Suprapubic skin (tissue), 4 donors: ENCODE data around the gene RERE. TPM values are rescaled to one million over a fixed set of nuclear protein-coding genes. Genes with fewer than 3 reads are reported as not detected.

Experiments used
- DNase-seq, 2 donors: peaks; one replicate each; pipeline ENCODE4 v3.0.0-alpha.2; 2019; ENCODE audit warnings: low spot score in 2 of 2
- H3K27ac ChIP-seq: fragments of 200-600 bp; sonication (generic); one replicate; pipeline ENCODE4 v1.5.1; 2019
- H3K27me3 ChIP-seq: fragments of 200-600 bp; sonication (generic); one replicate; pipeline ENCODE4 v1.5.1; 2019
- H3K36me3 ChIP-seq: fragments of 200-600 bp; sonication (generic); one replicate; pipeline ENCODE4 v1.5.1; 2019
- H3K4me1 ChIP-seq: fragments of 200-600 bp; sonication (generic); one replicate; pipeline ENCODE4 v1.5.1; 2019
- H3K4me3 ChIP-seq: fragments of 200-600 bp; sonication (generic); one replicate; pipeline ENCODE4 v1.5.1; 2019; ENCODE audit warnings: mild to moderate bottlenecking
- H3K9me3 ChIP-seq: fragments of 200-600 bp; sonication (generic); one replicate; pipeline ENCODE4 v1.5.1; 2019
- EP300 ChIP-seq: sonication (generic); formaldehyde crosslinking; IDR thresholded peaks from one replicate; pipeline ENCODE4 v1.6.1; 2017; ENCODE audit warnings: antibody characterized with exemption
- POLR2A ChIP-seq, 2 donors: fragments of 450-650 bp; IDR thresholded peaks; one replicate each; pipeline ENCODE4 v1.6.1; 2017; ENCODE audit warnings: antibody characterized with exemption in 2 of 2, mild to moderate bottlenecking in 2 of 2, moderate library complexity in 2 of 2
- POLR2AphosphoS5 ChIP-seq, 3 donors: sonication (generic); formaldehyde crosslinking; IDR thresholded peaks; one replicate each; pipeline ENCODE4 v1.6.1; 2017; ENCODE audit warnings: antibody characterized with exemption in 3 of 3
- whole genome bisulfite sequencing: methylation state at CpG from one replicate; pipeline ENCODE4 v1.1.5; 2018; 5-methylcytosine and 5-hydroxymethylcytosine counted together
- total RNA-seq, 4 donors: library from RNA; depleted of rRNA; stranded (reverse); fragments of >200 nt; gene quantifications; one replicate each; pipeline ENCODE4 v1.1.0, GENCODE V29; 2016
- TF ChIP-seq, protein P1 (sequence below), 2 donors: fragments of 200-600 bp in 1 of 2; fragments of 450-650 bp in 1 of 2; sonication (generic) in 1 of 2; IDR thresholded peaks; one replicate each; pipeline ENCODE4 v1.5.1; 2016 to 2019; ENCODE audit warnings: antibody characterized with exemption in 2 of 2, mild to moderate bottlenecking in 1 of 2, moderate library complexity in 1 of 2

Gene RERE
- total RNA-seq, 4 donors from 2014 or later = 43.4 to 113 (median 83.3) TPM

DNA sequence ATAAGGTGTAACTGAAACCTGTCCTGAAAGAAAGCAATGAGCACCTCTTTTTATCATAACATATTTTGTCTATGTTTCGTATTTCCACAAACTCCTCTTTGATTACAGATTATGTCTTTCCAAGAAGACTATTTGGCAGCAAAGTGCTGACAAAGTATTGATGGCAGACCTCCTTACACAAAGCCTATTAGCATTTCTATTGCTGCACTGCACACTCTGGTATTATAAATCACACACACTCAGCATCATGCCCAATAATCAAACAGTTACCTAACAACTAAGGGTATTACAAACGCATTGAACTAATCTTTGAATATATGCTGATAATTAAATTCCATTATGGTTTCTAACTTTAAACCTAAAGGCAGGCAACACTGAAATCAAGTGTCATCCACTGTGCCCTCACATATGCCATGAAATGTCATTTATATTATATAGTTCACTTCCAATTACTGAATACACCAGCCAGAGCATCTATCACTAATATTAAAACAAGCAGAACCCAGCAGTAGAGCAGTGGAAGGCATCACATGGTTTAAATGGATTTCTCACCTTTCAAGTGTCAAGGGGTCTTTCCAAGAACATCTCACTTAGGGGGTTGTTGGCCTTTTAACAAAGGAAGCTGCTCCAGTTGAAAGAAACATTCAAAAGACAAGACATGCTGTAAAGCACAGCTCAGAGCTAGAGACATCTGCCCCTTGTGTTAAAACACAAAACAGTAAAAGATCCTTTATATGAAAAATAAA lies 239.1 kb downstream of the RERE start:
- DNase-seq = no peak
- H3K4me1 ChIP-seq = no peaks in the 10 kb centered on the region
- H3K27ac ChIP-seq = no peak overlapping the region
- 99% methylated on average over 2 of the region's 2 CpGs for WGBS
- H3K27me3 ChIP-seq = no peaks in the 10 kb centered on the region
- TF ChIP-seq EP300 (no peak), POLR2A (IDR thresholded peaks at IDR 0.05) (no peak), POLR2AphosphoS5 (IDR thresholded peaks at IDR 0.05) (no peak)
- TF ChIP-seq, protein P1, sequence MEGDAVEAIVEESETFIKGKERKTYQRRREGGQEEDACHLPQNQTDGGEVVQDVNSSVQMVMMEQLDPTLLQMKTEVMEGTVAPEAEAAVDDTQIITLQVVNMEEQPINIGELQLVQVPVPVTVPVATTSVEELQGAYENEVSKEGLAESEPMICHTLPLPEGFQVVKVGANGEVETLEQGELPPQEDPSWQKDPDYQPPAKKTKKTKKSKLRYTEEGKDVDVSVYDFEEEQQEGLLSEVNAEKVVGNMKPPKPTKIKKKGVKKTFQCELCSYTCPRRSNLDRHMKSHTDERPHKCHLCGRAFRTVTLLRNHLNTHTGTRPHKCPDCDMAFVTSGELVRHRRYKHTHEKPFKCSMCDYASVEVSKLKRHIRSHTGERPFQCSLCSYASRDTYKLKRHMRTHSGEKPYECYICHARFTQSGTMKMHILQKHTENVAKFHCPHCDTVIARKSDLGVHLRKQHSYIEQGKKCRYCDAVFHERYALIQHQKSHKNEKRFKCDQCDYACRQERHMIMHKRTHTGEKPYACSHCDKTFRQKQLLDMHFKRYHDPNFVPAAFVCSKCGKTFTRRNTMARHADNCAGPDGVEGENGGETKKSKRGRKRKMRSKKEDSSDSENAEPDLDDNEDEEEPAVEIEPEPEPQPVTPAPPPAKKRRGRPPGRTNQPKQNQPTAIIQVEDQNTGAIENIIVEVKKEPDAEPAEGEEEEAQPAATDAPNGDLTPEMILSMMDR (IDR thresholded peaks at IDR 0.05) = no peak
- no peak overlapping the region for H3K4me3 ChIP-seq
- no peaks in the 10 kb centered on the region for H3K9me3 ChIP-seq
- no peaks in the 10 kb centered on the region for H3K36me3 ChIP-seq

DNA sequence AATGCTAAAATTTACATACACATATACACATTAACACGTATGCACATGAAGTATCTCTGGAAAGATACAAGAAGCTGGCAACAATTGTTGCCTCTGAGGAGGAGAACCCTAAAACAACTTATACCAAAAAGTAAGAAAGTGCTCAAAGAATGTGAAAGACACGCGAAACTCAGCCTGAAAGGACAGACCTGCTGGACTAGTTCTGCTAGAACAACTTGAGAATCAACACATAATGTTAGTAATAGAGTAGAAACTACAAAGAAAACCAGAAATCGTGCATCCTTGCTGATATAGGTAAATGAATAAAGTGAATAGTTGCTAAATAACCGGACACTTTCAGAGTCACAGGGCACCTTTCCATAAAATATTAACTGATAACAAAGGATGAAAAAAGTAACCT lies 242.5 kb downstream of the RERE start:
- H3K4me3 ChIP-seq = no peak overlapping the region
- no peak for DNase-seq
- H3K9me3 ChIP-seq = no peaks in the 10 kb centered on the region
- H3K4me1 ChIP-seq = peaks cover 11% of the 10 kb centered on the region
- 53% methylated on average over 5 of the region's 5 CpGs for WGBS
- TF ChIP-seq POLR2A (IDR thresholded peaks at IDR 0.05) = no peak
- TF ChIP-seq EP300 = no peak
- TF ChIP-seq POLR2AphosphoS5 (IDR thresholded peaks at IDR 0.05) = no peak
- TF ChIP-seq, protein P1 (IDR thresholded peaks at IDR 0.05) = no peak
- no peaks in the 10 kb centered on the region for H3K27me3 ChIP-seq
- no peaks in the 10 kb centered on the region for H3K36me3 ChIP-seq
- no peak overlapping the region for H3K27ac ChIP-seq

DNA sequence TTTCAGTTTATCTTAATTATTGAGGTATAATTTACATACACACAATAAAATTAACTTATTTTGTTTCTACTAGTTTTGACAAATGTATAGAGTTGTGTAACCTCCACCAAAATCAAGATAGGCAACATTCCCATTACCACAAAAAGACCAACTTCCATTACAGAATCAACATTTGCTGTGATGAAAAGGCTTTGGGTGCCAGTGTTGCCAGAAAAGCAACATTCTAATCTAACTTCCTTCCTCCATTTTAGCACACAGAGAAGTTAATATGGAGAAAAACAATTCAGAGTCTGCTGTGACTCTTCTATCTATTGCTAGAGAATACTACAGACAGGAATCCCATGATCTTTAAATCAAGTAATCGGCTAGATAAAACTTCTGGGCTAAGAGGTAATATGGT lies 245.3 kb downstream of the RERE start:
- no peak for DNase-seq
- Histone ChIP-seq H3K4me1 (peaks cover 11% of the 10 kb centered on the region), H3K9me3 (no peaks in the 10 kb centered on the region), H3K27ac (no peak overlapping the region), H3K4me3 (no peak overlapping the region), H3K36me3 (no peaks in the 10 kb centered on the region), H3K27me3 (no peaks in the 10 kb centered on the region)
- TF ChIP-seq POLR2A (IDR thresholded peaks at IDR 0.05) (no peak), POLR2AphosphoS5 (IDR thresholded peaks at IDR 0.05) (no peak), EP300 (no peak)
- TF ChIP-seq, protein P1 (IDR thresholded peaks at IDR 0.05) = no peak
- 88% methylated on average over 1 of the region's 1 CpG for WGBS

DNA sequence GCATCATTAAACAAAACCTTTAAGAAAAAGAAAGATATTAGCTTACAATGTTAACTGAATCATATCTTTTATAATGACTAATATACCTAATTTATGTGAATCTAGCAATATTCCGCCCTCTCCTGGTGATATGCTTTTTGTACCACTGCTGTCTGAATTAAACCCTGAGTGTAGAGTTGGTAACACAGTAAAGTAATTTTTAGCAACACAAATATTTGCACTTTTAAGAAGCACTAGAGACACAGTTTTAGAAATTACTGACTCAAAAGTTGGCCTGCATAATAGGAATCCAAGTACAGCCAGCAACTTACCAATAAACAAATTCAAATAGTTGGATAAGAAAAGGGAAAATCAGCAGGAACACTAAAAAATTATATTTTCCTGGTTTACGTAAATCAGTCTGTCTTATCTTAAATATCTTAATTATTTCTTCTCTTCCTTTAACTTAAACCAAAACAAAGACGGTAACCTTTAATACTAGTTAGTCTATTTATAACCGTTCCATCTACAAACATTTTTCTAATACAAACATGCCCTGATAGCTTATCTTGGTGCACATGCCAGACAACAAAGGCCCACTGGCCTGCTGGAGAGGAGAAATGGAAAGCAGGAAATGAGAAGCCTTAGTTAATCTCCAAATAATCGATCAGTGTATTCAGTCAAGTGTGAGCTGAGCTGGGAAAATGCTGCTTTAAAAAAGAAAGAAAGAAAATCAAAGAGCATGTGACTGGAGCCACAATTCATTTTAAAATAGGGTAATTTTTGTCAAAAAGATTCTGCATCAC lies 246.0 kb downstream of the RERE start:
- 30% methylated on average over 5 of the region's 5 CpGs for WGBS
- no peak for TF ChIP-seq EP300
- TF ChIP-seq, protein P1 (IDR thresholded peaks at IDR 0.05) = peak in 1 of 2 donors; percentile 13
- Histone ChIP-seq H3K27ac (no peak overlapping the region), H3K9me3 (no peaks in the 10 kb centered on the region), H3K36me3 (no peaks in the 10 kb centered on the region), H3K4me3 (no peak overlapping the region), H3K27me3 (no peaks in the 10 kb centered on the region), H3K4me1 (peaks cover 11% of the 10 kb centered on the region)
- no peak for DNase-seq

DNA sequence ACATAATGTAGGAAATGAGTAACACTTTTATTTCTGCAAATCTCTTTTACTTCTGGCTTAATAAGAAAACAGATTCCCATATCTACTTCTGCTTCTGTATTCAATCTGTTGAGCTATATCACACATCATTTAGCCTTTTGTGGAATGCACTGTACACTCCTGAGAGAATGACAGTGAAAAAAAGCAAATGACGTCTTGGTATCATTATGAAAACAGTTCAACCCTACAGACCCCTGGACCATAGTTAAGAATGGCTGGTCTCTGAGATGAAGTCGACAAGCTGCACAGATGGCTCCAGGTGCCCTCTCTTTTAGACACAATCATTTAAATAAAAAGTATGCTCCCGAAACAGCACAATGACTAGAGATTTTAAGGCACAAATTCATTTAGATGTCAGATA lies 247.0 kb downstream of the RERE start:
- TF ChIP-seq POLR2A (IDR thresholded peaks at IDR 0.05) (no peak), POLR2AphosphoS5 (IDR thresholded peaks at IDR 0.05) (no peak), EP300 (no peak)
- TF ChIP-seq, protein P1 (IDR thresholded peaks at IDR 0.05) = no peak
- Histone ChIP-seq H3K36me3 (no peaks in the 10 kb centered on the region), H3K27ac (no peak overlapping the region), H3K9me3 (no peaks in the 10 kb centered on the region), H3K27me3 (no peaks in the 10 kb centered on the region), H3K4me1 (peaks cover 11% of the 10 kb centered on the region), H3K4me3 (no peak overlapping the region)
- WGBS = 67% methylated on average over 3 of the region's 3 CpGs
- no peak for DNase-seq
